HT-29 (cell line): Measurements from ENCODE around the gene LCE5A. TPM values are rescaled to one million over a fixed set of nuclear protein-coding genes. Genes with fewer than 3 reads are reported as not detected.
A peak's percentile ranks its signal among the peaks of the same experiment; 100 is the strongest.
"Not testable (repeated sequence)": the region's sequence is repeated elsewhere in the genome, so short reads cannot be mapped to it uniquely, and the experiment has no call there.

ENCODE experiments used
- DNase-seq: peaks from one replicate; pipeline ENCODE4 v3.0.0-alpha.2; 2015; ENCODE audit warnings: low spot score
- total RNA-seq: library from RNA; depleted of rRNA; stranded (reverse); fragments of >200 nt; shearing (Covaris generic); gene quantifications from 2 replicates; pipeline ENCODE4 v1.2.3, GENCODE V29; 2014; rRNA removed

Gene LCE5A
- total RNA-seq, 1 experiment from 2014 or later: not detected

DNA sequence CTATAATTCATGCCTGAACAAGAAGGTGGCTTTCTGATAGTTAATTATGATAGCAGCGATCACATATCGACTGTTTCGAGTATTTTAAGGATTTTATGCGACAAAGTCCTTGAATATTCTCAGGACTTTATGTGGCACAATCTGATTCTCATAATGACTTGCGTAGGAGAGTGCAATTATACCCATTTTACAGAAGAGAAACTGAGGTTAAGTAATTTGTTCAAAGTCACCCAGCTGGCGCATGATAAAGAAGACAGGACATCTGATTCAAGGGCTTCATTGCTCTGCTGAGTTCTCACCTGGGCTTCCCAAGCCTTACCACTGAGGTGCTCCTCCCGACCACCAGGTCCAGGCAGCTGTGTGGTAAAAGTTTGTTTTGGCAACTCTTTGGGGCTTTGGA, 5.5 kb downstream of the LCE5A start:
- DNase-seq: no peak

DNA sequence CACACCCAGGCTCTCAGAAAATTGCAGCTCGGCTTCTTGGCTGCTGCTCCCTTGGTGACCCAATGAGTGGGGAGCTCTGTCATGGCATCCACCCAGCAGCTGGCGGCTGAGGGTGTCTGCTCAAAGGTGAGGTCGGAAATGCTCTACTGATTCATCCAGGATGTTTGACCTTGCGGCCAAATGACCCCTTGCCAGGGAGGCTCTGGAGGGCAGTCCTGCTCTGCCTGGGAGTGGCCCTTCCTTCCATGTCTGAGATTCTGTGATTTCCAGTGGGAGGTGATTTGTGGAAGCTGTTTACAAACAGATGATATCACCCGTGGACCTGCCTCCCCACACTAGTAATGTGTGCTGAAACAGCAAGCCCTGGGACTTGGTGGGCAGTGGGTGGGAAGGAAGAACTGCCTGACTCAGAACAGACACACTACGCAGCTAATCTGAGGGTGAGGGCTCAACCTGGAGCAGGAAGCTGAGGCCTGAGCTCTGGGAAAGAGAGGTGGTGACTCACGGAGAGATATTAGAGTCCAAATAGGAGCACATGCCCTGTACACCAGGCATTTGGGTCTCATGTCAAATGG, 6.7 kb downstream of the LCE5A start:
- DNase-seq: peak; percentile 13

- DNase-seq: no peak
Observed at GRCh38 chr1:152519851-152520250, 9.2 kb downstream of the LCE5A start.

GRCh38 chr1:152520561-152521090, 10.0 kb downstream of the LCE5A start:
- DNase-seq: no peak

DNA sequence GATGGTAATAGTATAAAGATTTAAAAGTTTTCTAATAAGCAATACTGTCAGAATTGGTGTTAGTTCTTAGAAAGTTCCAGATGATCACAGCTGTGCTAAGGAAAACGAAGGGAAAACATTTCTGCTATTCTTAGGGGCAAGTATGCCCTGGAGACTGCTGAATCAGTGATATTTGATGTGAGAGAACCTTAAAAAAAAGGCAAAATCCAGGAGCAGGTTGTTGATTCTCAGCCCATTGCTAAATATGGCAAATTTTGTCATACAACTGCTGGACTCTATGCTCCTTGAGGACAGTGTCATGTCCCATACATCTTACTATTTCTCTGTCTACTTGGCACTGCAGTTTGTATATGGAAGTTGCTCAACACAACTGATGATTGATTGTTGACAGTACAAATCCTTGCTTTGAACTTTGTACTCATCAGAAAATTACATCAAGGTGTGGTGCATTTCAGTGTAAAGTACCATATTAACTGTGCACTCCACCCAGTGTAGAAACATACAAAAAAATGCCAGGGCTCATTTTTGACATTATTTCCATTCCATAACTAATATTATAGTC, 14.6 kb downstream of the LCE5A start:
- DNase-seq: peak; percentile 10

DNA sequence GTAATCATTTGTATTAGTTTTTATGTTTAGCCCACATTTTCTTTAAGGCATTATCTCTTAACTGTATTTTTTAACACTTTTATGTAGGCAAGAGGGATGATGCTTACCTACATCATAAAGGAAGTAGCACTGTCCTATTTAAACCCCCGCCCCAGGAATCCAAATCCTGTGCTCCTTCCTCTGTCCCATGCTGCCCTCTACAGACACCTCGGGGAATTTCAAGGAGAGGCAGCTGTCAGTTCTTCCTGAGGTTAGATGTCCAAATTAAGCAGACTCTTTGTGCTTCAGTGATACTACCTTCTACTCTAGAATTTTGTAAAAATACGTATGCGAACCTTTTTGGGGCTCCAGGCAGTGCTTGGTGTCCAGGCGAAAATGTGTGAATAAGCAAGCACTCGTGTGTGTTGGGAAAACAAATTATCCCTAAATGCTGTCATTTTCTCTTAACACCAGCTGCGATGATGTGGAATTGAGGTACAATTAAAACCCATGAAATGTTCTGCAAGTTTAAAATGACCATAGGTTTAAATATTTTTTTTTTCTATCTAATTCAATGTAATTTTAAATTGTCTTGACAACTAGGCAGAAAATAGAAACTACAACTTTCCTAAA, 22.8 kb downstream of the LCE5A start:
- DNase-seq: peak; percentile 80

- no peak for DNase-seq
Observed at GRCh38 chr1:152535774-152536173, 25.2 kb downstream of the LCE5A start.

DNA sequence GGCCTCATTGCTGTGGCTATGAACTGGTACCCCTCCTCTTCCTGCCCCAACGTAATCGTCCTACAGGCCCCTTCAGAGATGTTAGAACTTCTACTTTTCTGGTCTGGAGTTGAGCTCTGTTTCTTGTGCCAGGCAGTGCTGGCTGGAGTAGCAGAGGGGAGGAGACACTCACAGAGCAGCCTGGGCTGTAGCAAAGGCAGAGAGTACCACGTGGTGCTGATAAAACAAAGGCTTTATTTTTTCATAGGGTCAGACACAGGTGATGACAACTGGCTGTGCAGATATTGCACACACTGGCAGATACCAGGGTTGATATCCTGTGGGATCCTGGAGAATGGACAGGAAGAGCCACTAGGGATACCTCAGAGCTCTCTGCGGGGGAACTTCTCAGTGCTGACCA, 26.9 kb downstream of the LCE5A start:
- peak; percentile 7 for DNase-seq

DNA sequence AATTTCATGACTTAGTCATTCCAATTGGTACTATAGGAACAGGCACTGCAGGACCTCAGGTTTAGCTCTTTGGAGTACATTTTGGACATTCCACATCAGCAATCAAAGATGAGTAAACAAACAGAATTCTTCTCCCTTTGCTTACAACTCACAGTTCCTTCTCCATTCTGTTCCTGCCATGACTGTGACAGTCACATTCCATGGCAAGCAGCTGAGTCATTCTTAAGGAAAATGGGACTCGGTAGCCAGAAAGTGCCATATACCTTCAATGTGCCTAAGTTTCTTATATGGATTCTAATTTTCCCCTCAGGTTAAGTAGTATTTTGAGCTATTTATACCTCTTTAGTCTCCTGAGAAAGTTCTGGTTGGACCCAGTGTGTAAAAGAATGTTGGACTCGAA, 29.3 kb downstream of the LCE5A start:
- DNase-seq: no peak

DNA sequence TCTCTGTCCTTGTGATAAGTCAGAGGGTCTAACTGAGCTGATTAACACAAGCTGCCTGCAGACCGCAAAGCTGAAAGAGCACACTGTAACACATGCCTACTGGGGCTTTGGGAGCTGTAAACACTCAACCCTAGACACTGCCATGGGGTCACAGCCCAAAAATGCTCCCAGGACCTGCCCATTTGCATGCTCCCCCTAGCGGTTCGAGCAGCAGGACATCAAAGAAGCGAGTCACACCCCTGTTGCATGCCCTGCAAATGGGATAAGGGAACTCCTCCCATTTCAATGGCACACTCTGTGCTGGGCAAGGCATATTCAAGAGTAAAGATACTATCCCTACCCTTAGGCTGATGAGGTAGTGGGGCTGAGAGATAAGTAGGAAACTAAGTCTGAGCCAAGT, 33.2 kb downstream of the LCE5A start:
- peak; percentile 7 for DNase-seq

GRCh38 chr1:152546704-152547103, 36.1 kb downstream of the LCE5A start:
- no peak for DNase-seq

GRCh38 chr1:152548358-152548757, 37.8 kb downstream of the LCE5A start:
- not testable (repeated sequence) for DNase-seq

Other genes with a start within 250 kb of the LCE5A start
- 0.03 TPM in 1 of 2 replicates, not detected in the other for gene FLG, start 185.6 kb upstream of the LCE5A start, total RNA-seq
- not detected in 2 replicates for gene FLG2, start 150.8 kb upstream of the LCE5A start, total RNA-seq
- gene CRNN, start 96.5 kb upstream of the LCE5A start, total RNA-seq: not detected in 2 replicates
- gene CRCT1, start 3.7 kb downstream of the LCE5A start, total RNA-seq: 0.15 TPM in 1 of 2 replicates, not detected in the other
- not detected in 2 replicates for gene LCE3E, start 56.0 kb downstream of the LCE5A start, total RNA-seq
- gene LCE3D, start 69.7 kb downstream of the LCE5A start, total RNA-seq: not detected in 2 replicates
- not detected in 2 replicates for gene LCE3C, start 89.4 kb downstream of the LCE5A start, total RNA-seq
- gene LCE3B, start 103.0 kb downstream of the LCE5A start, total RNA-seq: not detected in 2 replicates
- not detected in 2 replicates for gene LCE3A, start 112.3 kb downstream of the LCE5A start, total RNA-seq
- not detected in 2 replicates for gene LCE2D, start 152.6 kb downstream of the LCE5A start, total RNA-seq
- not detected in 2 replicates for gene LCE2C, start 164.5 kb downstream of the LCE5A start, total RNA-seq
- gene LCE2B, start 175.3 kb downstream of the LCE5A start, total RNA-seq: not detected in 2 replicates
- not detected in 2 replicates for gene LCE2A, start 187.5 kb downstream of the LCE5A start, total RNA-seq
- not detected in 2 replicates for gene LCE4A, start 197.4 kb downstream of the LCE5A start, total RNA-seq
- not detected in 2 replicates for gene KPRP, start 247.2 kb downstream of the LCE5A start, total RNA-seq